ENCODE data around the gene MED15.
"Not testable (repeated sequence)": the region's sequence is repeated elsewhere in the genome, so short reads cannot be mapped to it uniquely, and the experiment has no call there.

The MED15 gene

GRCh38 chr22:20542055-20542454 lies 34.6 kb downstream of the MED15 start:
- no peak overlapping the region for H3K27ac ChIP-seq
- TF ChIP-seq CTCF (IDR thresholded peaks at IDR 0.05) (no peak), ZFX (IDR thresholded peaks at IDR 0.05; ENCODE audit: borderline replicate concordance) (no peak)

DNA sequence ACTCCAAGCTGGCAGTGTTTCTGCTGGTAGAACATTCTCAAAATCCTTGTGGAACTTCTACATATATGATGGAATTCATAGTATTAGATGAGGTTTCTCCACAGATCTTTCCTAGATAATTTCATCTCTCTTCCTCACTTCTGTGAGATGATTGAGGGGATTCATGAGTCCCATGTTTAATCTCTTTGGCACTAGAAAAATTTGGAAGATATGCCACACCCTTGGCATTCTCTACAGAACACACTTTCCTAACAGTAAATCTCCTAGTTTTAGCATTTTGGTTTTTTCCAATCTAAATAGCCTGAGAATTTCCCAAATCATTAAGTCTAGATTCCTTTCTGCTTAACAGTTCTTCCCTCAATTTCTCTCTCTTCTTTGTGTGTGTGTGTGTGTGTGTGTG lies 35.3 kb downstream of the MED15 start:
- no peak for TF ChIP-seq CTCF (IDR thresholded peaks at IDR 0.05)
- no peak for TF ChIP-seq ZFX (IDR thresholded peaks at IDR 0.05; ENCODE audit: borderline replicate concordance)
- H3K27ac ChIP-seq = no peak overlapping the region

GRCh38 chr22:20545318-20545634 lies 37.9 kb downstream of the MED15 start:
- not testable (repeated sequence) for H3K27ac ChIP-seq

DNA sequence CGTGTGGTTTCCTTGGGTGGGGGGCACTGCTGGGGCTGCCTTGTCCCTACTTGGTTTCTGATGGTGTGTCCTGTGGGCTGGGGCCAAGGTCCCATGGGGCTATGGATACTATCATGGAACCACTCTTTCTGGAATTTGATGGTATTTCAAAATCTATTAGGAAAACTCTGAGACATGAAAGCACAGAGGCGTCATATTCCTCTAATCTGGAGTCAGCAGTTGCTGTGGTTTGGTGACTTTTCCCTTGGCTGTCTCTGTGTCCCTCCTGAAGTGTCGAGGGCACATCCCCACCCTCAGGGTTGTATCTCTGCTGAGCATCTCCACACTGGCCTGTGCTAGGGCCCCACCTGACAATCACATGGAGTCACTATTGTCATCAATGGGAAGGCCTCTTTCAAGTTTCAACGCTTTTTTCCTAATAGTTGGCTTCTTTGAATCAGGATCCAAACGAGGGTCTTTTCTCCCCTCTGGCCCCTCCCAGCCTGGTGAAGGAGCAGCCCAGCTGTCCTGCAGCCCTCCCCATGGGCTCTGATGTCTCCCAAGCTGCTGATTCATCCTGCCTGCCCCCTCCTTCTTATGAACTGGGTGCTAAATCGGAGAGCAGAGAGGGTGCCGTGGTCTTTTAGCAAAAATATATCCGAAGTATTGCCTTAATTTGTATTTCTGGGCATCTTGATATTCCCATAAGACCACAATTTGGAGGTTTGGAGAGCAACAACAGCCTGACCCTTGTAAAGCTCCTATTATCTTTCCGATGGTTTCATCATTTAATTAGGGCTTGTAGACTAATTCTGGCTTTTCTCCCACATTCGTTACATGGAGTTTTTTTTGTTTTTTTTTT lies 38.5 kb downstream of the MED15 start:
- TF ChIP-seq CTCF (IDR thresholded peaks at IDR 0.05) (no peak), ZFX (IDR thresholded peaks at IDR 0.05; ENCODE audit: borderline replicate concordance) (no peak)
- no peak overlapping the region for H3K27ac ChIP-seq

DNA sequence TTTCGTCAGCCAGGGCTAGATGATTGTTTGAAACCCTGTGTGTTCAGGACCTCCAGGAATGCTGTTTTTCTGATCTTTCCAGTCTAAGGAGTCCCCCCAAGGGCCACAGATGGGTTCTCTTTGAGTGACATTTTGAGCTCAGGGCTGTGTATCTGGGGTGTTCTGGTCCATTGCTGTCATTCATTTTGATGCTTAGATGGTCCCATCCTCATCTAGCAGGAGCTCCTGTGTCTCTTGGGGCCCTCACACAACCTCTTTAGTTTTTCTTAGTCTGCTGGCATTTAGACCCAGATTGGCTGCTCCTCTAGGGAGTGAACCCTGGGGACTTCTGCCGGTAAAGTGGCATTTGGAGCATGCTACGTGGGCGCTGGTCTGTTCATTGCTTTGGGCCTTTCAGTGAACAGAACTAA lies 39.1 kb downstream of the MED15 start:
- H3K27ac ChIP-seq = no peak overlapping the region
- no peak for TF ChIP-seq ZFX (IDR thresholded peaks at IDR 0.05; ENCODE audit: borderline replicate concordance)
- TF ChIP-seq CTCF (IDR thresholded peaks at IDR 0.05) = no peak

GRCh38 chr22:20547029-20547428 lies 39.6 kb downstream of the MED15 start:
- H3K27ac ChIP-seq = no peak overlapping the region
- no peak for TF ChIP-seq ZFX (IDR thresholded peaks at IDR 0.05; ENCODE audit: borderline replicate concordance)
- TF ChIP-seq CTCF (IDR thresholded peaks at IDR 0.05) = no peak

DNA sequence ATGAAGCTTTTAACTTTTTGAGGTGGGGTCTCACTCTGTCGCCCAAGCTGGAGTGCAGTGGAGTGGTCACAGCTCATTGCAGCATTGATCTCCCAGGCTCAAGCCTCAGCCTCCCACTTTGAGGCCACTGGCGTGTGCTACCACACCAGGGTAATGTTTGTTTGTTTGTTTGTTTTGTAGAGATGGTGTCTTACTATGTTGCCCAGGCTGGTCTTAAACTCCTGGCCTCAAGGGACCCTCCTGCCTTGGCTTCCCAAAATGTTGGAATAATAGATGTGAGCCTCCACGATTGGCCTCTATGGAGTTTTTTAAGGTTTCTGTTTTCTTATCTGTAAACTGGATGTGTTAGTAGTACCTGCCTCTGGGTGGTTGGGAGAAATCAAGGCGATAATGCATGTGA lies 41.4 kb downstream of the MED15 start:
- TF ChIP-seq CTCF (IDR thresholded peaks at IDR 0.05) (no peak), ZFX (IDR thresholded peaks at IDR 0.05; ENCODE audit: borderline replicate concordance) (no peak)
- no peak overlapping the region for H3K27ac ChIP-seq

Measured in 22Rv1 (cell line).